Left forelimb (tissue), 1 donor: ENCODE data around the gene ZC3H18.
A peak's percentile ranks its signal among the peaks of the same experiment; 100 is the strongest.
"Not testable (repeated sequence)": the region's sequence is repeated elsewhere in the genome, so short reads cannot be mapped to it uniquely, and the experiment has no call there.

ENCODE experiments used
- DNase-seq: peaks from one replicate; pipeline ENCODE4 v3.0.0-alpha.2; 2018; ENCODE audit warnings: low spot score

Gene ZC3H18

DNA sequence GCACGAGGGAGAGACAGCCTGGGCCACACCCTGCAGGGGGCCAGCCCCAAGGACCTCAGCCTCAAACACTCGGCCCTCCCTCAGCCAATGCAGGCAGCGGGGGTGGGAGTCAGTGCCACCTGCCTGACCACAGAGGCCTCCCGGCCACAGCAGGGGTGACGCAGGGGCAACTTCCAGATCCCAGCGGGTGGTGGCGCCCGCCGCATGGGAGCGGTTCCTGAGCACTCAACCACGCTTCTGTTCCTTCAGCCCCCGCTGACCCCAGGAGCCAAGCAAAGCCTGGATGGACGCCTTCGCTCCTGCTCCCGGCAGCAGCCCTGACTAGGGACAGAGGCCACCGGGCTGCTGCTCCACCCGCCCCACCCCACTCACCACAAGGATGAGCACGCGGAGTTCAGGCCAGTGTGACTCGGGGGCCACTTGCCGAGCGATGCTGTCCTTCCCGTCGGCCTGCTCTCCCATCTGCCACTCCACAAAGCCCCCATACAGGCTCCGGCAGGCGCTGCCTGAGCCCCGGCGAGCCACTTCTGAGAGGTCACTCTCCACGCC is 85.6 kb downstream of the ZC3H18 start:
- no peak for DNase-seq

GRCh38 chr16:88656291-88656980 is 86.2 kb downstream of the ZC3H18 start:
- DNase-seq = no peak

DNA sequence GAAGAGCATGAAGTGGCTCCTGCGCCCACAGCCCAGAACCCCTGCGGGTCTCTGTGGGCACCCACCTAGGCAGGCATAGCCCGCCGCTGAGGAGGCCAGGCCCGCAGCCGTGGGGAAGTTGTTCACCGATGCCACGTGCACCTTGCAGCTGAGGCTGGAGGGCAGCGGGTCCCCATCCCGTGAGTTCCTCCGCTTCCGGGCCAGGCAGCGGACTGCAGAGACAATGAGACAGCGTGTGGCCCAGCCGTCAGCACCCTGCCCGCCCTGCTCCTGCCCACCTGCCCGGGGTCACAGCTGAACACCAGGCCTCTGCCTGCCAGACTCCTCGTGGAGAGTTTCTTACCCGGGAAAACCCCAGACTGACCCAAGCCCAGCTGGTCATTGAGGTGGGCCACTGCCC is 87.2 kb downstream of the ZC3H18 start:
- DNase-seq = no peak

DNA sequence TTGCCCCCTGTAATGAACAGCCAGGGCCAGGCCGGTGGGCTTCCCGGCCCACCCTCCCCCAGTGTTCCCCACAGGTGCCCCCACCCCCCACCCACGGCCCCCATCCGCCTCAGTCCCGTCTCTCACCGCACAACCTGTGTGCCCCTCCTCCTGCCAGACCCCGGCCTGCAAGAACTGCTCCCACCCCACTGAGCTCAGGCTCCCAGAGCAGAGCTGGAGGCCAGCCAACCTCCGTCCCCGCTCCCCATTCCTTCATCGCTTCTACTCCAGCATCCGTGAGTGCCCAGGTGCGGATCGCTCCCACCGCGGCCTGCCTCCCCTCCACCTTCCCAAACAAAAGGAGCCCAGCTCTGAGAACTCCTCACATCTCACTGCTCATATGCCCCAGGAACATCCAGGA is 88.5 kb downstream of the ZC3H18 start:
- DNase-seq = no peak

DNA sequence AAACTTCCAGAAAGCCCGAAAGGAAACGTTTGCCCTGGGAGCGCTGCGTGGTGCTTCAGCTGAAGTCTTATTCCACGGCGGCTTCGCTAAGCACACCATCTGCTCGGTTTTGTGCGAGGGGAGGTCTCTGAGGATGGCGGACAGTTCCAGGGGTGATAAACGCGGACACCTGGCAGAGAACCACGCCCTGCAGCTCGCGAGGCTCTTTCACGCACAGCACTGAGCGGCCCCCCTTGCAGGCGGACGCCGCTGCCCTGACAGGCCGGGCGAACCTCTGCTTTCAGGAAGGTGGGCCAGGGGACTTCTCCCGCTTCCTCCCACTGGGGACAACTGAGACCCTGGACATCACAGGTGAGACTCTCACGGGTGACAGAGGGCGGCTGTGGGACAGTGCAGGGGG is 89.0 kb downstream of the ZC3H18 start:
- no peak for DNase-seq

DNA sequence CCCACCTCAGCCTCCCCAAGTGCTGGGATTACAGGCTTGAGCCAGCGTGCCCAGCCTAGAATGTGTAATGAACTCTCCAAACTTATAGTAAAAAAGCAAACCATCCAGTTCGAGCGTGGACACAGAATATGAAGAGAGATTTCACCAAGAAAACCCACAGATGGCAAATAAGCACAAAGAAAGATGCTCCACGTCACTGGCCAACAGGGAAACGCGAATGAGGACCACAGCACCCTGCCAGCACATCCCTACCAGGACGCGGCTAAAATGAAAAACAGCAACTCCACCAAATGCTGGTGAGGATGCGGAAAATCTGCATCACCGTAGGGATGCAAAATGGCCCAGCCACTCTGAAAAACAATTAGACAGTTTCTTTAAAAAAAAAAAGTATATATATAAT is 91.3 kb downstream of the ZC3H18 start:
- no peak for DNase-seq

DNA sequence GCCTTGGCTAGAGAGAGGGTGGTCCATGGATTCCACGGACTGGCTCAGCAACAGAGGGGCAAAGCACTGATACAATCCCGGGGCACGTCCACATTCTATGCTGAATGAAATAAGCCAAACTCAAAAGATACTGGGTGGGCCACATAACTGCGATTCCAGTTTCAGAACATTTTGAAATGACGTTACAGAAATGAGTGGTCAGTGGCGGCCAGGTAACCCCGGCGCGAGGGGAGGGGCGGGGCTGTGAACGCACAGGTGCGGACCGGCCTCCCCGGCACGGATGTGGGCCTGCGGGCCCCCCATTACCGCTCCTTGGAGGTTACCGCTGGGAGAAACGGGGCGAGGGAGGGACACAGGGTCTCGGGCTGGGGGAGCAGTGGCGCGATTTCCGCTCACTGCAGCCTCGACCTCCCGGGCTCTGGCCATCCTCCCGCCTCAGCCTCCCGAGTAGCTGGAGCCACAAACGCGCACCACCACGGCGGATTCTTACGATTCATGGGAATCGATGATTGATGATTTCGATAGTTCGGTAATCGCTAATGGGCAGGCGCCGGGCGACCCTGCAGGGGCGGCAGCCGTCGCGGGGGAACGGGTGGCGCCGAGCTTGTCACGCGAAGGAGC is 92.1 kb downstream of the ZC3H18 start:
- no peak for DNase-seq

DNA sequence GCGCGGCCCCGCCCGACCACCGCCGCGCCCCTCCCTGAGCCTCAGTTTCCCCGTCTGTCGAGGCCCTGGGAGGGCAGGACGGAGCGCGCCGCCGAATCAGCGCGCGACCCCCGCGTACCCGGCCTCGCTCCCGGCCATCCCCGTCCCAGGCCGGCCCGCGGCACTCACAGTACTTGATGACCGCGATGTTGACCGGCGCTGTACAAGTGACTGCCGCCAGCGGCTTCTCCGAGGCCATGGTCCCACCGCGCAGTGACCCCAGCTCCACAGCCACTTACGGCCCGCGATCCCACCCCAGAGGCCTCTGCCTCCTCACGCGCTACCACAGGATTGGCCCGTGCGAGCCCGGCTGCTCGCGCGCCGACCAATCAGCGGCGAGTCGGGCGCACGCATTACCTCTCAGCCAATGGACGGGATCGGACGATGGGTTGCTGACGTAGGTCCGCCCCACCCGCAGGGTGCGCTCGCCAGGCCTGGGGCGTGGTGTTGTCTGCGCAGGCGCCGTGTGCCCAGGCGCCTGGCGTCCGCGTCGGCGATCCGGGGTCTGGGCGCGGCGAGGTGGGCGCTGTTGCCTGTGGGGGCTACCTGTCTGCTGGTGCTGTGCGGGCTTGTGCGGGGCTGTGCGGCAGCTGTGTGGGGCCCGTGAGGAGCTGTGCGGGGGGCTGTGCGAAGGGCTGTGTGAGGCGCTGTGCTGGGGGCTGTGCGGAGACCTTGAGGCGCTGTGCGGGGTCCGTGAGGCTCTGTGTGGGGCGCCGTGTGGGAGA is 92.8 kb downstream of the ZC3H18 start, which contains the start of gene MVD:
Gene MVD (minus strand): TSS at position 249 of the 764 bp plus-strand sequence. CDS start 11 bp downstream, at position 238.
- peak; percentile 97 for DNase-seq

DNA sequence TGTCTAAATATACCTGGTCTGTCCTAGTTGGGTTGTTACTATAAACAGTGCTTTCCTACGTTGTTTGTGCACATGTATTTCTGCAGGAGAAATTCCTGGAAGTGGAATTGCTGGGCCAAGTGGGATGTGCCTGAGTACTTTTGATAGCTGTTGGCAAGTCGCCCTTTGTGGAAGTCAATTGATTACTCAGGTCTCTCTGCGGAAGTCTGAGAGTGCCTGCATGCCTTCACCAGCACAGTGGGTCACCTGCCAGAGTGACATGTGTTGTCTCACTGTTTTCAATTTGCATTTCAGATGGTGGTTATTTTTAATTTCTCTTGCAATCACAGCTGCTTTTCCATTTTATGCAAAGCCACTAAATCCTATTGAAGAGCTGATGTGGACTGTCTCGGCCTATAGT is 94.9 kb downstream of the ZC3H18 start:
- DNase-seq = no peak

- no peak for DNase-seq
Observed at GRCh38 chr16:88665570-88665969, 95.4 kb downstream of the ZC3H18 start.

DNA sequence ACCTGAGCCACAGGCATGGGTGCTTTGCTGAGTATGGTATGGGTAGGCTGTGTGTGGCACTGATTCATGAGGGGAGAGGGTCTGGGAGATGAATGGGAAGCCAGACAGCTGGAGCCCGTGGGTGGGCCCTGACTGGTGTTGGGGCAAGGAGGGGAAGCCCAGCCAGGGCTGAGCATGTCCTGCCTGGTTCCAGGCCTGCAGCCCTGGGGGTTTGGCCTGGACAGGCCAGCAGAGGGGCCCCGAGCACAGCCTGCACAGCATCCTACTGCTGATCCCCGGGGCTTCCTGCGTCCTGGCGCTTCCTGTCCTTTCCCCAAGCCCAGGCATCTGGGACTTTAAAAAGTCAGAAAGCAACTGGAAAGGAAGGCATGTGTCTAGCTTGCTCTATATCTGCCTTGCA is 97.3 kb downstream of the ZC3H18 start:
- no peak for DNase-seq

- not testable (repeated sequence) for DNase-seq
Observed at GRCh38 chr16:88669493-88669892, 99.3 kb downstream of the ZC3H18 start.

GRCh38 chr16:88669980-88670379 is 99.8 kb downstream of the ZC3H18 start:
- DNase-seq = no peak

- no peak for DNase-seq
Observed at GRCh38 chr16:88671806-88672205, 101.6 kb downstream of the ZC3H18 start.

DNA sequence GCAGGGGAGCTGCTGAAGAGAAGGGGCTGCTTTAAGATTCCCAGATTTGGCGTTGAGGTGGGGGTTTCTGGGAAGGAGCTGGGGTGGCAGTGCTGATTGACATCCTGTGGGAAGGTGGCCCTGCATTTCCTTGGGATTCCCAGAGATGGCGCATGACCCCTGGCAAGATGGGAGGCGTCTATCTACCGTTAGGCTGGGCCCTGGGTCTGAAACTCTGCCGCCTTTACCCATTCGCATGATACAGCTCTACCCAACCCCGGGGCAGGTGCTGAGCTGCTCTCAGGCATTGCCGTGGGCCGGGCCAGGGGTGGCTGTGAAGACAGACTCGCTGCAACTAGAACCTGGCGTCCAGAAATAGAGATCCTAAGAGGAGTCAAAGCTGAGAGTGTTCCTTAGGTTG is 102.6 kb downstream of the ZC3H18 start:
- DNase-seq = no peak

DNA sequence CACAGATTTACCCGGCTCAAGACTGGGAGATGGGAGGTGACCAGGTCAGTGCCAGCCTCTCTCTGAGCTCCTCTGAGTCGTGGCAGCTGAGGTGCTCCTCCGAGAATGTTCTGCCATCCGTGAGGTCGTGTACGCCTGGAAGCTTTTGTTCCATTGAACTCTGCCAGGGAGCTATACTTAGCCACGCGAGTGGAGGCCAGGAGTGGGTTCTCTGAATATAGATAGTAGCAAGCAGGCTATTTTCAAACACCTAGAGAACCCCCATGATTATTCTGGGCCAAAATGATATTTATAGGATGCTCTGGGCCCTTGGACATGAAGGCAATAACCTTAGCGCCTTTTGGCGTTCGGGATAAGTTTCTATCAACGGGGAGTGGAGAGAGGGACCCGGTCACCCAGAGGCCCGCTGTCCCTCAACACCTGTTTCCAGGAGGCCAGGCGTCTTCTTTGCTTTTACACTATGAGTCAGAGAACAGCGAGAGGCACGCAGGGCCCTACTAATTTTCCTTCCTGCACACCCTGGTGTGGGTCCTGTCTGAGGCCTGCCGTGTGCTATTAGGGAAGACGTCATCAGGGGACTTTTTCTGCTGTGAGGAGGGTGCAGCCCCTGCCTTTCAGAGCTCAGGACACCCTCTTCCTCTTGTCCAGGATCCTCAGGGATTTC is 103.6 kb downstream of the ZC3H18 start:
- no peak for DNase-seq

DNA sequence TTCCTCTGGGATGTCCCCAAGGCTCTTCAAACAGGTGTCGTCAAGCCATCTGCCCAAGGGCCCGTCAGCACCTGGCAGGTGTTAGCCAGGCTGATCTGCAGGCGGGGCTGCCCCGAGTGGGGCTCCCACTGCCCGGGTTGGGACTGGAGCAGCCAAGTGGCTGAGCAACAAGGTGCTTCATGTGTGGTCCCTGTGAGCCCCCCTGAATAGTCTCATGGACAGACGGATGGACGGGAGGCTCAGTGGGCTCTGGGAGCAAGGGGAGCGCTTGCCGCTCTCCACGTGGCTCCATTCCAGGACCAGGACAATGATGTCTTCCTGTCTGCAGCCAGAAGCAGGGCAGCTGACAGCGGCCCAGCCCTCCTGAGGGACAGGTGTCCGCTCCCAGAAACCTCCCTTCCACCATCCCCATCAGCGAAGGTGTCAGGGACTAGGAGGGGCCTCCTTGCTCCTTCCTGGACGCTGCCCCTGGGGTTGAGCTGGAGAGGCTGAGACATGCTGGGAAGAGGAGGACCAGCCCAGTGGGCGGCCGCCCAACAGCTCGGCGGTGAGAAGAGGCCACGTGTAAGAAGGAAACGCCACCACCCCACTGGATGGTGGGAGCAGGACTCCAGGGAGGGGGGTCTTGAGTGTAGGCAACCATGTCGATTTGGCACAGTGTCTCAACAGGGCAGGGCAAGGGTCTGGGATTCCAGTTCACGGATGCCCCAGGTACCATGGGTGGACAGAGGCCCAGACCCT is 106.5 kb downstream of the ZC3H18 start:
- no peak for DNase-seq

DNA sequence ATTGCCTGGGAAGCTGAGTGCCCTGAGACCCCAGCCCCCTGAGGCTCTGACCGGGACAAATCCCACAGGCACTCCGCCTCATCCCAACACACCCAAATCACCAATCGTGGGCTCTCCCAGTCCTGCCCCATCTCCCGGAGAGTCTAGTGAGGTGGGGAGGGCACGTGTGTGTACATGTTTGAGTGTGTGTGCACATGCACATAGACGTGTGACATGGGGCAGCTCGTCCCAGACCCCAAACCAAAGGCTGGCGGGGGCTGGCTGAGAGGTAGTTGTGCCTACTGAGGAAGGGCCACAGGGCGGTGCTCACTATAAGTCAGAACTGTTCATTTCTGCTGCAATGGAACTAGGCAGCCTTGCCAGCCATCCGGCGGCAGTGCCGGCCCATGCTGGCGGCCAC is 107.5 kb downstream of the ZC3H18 start:
- no peak for DNase-seq

GRCh38 chr16:88678224-88678979 is 108.2 kb downstream of the ZC3H18 start:
- DNase-seq = no peak

DNA sequence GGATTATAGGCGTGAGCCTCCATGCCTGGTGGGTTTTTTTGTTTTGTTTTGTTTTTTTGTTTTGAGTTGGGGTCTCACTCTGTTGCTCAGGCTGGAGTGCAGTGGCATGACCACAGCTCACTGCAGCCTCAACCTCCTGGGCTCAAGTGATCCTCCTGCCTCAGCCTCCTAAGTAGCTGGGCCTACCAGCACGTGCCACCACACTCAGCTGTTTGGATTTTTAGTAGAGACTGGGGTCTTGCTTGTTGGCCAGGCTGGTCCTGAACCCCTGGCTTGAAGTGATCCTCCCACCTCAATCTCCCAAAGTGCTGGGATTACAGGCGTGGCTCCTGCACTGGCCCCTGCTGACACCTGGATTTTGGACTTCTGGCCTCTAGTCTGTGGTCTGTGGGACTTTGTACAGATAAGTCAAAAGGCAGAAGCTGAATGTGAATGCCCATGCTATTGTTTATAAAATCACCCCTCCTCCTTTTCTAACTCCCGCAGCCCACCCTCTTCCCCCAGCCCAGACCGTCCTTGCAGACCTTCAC is 110.4 kb downstream of the ZC3H18 start:
- DNase-seq = no peak
